ENCODE results near the gene MCL1.

MCL1 gene

DNA sequence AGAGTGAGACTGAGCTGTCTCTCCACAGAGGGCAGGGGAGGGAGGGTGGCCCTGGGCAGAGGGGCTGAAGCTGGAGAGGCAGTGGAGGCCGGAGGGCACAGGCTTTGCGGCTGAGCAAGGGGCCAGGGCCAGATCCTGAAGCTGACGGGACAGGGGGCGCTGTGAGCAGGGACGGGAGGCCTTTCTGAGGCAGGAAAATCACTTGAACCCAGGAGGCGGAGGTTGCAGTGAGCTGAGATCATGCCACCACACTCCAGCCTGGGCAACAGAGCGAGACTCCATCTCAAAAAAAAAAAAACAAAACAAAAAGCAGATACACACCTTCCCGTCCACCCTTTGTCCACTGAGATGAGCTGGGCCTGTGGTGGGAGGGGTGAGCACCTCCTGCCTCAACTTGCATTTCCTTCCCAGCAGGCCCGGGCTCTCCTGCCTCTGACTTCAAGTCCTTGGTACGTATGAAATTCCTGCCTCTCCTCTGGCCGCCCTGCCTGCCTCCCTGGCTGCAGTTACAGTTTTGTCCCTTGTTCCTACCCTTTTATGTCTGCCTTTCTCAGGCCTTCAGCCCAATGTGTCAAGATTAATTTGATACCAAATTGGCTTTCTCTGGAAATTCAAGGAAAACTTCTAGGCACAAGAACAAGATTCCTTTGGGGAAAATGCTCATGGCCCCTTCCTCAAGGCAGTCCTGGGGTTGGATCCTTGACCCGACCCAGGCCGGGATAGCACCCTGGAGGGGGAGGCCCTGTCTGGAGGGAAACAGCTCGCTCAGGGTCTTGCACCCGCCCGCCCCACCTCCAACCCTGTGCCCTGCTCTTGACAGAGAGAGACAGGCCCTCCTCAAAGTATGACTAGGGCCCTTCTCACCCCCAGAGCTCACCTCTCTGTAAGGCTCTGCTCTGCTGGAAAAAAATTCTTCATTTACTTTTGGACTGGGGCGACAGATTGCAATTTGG is 41.4 kb downstream of the MCL1 start:
- no peak overlapping the region for H3K4me3 ChIP-seq (replicated peaks; ENCODE audit: low read depth, low read length)
- TF ChIP-seq, protein P1, sequence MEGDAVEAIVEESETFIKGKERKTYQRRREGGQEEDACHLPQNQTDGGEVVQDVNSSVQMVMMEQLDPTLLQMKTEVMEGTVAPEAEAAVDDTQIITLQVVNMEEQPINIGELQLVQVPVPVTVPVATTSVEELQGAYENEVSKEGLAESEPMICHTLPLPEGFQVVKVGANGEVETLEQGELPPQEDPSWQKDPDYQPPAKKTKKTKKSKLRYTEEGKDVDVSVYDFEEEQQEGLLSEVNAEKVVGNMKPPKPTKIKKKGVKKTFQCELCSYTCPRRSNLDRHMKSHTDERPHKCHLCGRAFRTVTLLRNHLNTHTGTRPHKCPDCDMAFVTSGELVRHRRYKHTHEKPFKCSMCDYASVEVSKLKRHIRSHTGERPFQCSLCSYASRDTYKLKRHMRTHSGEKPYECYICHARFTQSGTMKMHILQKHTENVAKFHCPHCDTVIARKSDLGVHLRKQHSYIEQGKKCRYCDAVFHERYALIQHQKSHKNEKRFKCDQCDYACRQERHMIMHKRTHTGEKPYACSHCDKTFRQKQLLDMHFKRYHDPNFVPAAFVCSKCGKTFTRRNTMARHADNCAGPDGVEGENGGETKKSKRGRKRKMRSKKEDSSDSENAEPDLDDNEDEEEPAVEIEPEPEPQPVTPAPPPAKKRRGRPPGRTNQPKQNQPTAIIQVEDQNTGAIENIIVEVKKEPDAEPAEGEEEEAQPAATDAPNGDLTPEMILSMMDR (IDR thresholded peaks at IDR 0.05; ENCODE audit: low read depth, low read length, missing control alignments): no peak
- DNase-seq (ENCODE audit: extremely low read depth, low read depth): no peak

DNA sequence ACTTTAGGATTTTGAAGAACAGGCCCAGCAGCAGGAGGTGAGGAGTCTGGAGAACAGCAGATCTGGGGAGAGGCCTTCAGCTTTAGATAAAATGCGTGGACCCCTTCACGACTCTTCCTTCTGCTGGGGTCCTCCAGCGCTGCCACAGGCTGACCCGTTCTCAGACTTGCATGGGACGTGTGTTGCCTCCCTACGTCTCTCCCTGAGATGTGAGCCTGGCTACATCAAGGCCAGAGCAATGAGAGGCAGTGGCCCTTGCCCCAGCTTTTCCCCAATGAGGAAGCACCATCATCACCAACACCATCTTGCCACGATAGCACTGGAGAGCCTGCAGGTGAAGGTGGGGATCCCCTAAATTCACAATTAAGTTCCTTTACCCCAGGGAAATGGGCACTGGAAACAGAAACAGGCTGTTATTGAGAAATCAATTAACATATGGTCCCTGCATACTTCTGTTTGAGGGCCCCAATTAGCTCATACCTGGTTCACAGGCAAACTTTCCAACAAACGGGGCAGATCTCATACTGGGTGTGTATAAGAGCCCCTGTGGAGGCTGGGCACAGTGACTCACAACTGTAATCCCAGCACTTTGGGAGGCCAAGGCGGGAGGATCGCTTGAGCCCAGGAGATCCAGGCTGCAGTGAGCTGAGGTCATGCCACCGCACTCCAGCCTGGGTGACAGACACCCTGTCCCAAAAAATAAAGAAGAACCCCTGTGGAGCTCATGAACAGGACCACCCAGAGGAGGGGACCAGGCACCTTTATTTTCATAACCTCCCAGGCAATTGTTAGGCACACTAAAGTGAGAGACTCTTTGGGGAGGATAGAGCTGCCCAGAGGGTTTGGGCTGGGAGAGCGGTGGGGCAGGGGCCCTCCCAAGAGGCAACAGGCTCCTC is 42.3 kb downstream of the MCL1 start:
- H3K4me3 ChIP-seq (replicated peaks; ENCODE audit: low read depth, low read length): no peak overlapping the region
- DNase-seq (ENCODE audit: extremely low read depth, low read depth): no peak
- TF ChIP-seq, protein P1 (IDR thresholded peaks at IDR 0.05; ENCODE audit: low read depth, low read length, missing control alignments): no peak

DNA sequence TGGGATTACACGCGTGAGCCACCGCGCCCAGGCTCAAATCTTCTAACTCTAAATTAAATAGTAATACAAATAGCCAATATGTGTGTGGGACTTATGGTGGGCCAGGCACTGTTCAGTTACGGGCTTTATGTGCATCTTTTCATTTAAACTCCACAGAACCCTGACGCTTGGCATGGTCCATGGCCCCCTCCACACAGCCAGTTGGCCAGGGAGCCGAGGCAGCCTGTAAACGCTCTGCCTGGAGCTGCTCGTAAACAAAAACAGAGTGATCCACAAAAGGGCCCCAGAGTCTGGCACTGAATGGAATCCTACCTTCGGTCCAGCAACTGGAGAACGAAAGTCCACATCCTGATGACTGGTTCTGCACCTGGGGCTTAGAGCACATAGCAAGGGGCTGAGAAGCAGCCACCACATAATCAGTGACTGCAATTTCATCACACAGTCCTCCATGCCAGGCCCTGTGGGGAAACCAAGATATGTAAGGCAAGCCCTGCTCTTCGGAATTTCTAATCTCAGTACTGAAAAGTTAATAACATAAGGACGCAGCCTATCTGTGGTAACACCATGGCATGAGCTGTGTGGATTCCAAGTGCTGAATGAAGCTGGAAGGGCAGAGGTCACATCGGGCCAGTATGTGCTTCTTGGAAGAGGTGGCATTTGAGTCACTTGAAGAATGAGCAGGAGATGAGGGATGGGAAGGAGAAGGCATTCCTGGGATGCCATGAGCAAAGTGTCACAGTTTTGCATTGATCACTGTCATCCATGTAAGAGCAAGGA is 43.7 kb downstream of the MCL1 start:
- TF ChIP-seq, protein P1 (IDR thresholded peaks at IDR 0.05; ENCODE audit: low read depth, low read length, missing control alignments): no peak
- no peak overlapping the region for H3K4me3 ChIP-seq (replicated peaks; ENCODE audit: low read depth, low read length)
- DNase-seq (ENCODE audit: extremely low read depth, low read depth): no peak

DNA sequence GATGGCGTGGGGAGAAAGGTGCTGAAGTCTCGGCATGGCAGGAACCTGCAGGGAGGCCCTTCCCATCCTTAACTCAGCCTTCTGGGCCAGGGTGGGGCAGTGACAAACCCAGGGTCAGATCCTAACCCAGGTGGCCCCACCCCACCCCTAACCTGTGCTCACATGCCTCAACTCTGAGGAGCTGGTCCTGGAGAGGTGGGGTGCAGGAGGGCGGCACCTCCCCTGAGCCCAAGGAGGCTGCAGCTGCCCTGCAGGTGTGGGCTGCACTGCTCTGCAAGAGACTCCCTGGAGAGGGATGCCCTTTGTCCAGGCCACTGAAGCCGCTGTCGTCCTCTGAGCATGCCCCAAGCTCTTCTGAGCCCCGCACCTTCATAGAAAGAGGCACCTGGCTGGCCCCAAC is 45.4 kb downstream of the MCL1 start:
- TF ChIP-seq, protein P1 (IDR thresholded peaks at IDR 0.05; ENCODE audit: low read depth, low read length, missing control alignments): no peak
- DNase-seq (ENCODE audit: extremely low read depth, low read depth): no peak
- H3K4me3 ChIP-seq (replicated peaks; ENCODE audit: low read depth, low read length): no peak overlapping the region

DNA sequence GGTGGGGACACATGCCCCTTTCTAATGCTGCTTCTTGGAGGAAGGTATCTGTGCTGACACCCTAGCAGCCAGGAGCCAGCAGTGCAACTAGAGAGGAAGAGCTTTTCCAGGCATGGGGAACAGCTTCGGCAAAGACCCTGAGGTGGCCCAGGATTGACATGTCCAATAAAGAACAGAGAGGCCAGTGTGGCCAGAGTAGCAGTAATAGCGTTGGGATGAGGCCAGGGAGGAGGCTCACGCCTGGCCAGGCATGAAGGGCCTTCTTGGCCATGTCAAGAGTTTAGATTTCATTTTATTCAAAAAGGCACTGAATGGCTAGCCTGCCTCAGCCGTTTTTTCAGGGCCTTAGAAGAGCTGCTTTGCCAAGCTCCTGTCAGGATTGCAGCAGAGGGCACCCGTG is 46.5 kb downstream of the MCL1 start:
- DNase-seq (ENCODE audit: extremely low read depth, low read depth): no peak
- H3K4me3 ChIP-seq (replicated peaks; ENCODE audit: low read depth, low read length): no peak overlapping the region
- TF ChIP-seq, protein P1 (IDR thresholded peaks at IDR 0.05; ENCODE audit: low read depth, low read length, missing control alignments): no peak

DNA sequence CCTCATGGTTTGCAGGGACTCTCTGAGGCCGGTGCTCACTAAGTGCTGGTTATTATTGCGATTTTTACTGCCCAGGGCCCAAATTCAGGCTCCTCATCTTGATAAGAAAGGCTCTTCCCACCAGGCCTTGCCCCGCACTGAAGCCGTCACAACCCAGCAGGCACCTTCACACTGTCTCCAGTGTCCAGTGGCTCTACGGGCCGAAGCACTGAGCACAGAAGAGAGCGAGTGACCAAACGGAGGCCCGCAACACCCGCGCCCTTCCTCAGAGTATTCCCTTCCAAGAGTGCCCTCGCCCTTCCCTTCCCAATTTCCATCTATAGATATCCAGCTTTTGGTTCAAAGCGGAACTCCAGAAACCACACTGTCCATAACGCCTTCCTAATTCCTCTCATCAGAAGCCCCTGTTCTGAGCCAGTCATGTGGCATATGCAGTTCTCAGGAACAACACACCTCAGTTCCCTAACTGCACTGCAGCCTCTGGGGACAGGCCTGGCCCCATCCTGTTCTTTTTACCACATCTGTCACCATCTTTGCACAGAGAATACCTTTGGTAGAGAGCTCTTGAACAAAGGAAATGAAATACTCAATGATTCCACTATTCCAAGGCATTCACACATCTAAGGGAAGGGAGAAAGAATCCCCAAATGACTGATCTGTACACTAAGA is 48.8 kb downstream of the MCL1 start:
- H3K4me3 ChIP-seq (replicated peaks; ENCODE audit: low read depth, low read length): no peak overlapping the region
- TF ChIP-seq, protein P1 (IDR thresholded peaks at IDR 0.05; ENCODE audit: low read depth, low read length, missing control alignments): no peak
- DNase-seq (ENCODE audit: extremely low read depth, low read depth): no peak
